Hematopoietic multipotent progenitor cell treated with erythropoietin and hydrocortisone succinate and interleukin-3 and kit ligand, for 15 days (in vitro differentiated cells): ENCODE measurements around the gene IFITM10.
"Not testable (repeated sequence)": the region's sequence is repeated elsewhere in the genome, so short reads cannot be mapped to it uniquely, and the experiment has no call there.

Source experiments
- DNase-seq: peaks from one replicate; pipeline ENCODE4 v3.0.0-alpha.2; 2015; ENCODE audit warnings: low spot score

Gene IFITM10

DNA sequence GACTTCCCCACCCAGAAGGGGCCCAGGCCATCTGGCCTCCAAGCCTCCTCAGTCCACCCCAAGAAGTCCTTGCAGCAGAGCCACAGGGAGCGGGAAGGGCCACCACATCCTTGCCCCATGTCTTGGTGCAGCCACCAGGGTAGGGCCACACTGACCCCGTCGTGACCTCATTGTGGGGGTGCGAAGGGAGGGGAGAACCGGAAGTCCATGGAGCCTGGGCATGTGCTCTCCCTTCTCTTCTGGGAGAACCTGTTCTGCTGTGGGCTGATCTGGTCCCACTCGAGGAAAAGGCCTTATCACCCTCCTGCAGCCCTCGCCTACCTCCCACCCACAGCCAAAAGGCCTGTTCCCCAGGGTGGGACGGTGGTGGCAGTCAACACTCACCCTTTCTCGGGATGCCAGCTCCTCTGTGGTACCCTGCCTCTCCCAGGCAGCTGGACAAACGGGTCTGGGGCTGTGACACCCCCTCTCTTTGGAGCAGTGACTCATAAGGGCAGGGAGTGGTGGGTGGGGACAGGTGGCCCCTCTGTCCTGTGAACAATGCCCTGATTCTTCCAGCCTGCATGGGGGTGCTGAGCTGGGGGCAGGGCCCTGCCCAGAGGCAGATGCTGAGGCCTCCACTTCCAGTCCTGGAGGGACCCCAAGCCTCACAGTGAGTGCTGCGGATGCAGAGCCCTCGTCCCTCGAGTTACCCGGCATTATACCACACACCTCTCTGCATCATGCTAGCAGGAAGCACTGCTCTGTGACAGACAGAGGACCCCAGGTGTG lies 27.9 kb upstream of the IFITM10 start:
- DNase-seq = peak; percentile 60

DNA sequence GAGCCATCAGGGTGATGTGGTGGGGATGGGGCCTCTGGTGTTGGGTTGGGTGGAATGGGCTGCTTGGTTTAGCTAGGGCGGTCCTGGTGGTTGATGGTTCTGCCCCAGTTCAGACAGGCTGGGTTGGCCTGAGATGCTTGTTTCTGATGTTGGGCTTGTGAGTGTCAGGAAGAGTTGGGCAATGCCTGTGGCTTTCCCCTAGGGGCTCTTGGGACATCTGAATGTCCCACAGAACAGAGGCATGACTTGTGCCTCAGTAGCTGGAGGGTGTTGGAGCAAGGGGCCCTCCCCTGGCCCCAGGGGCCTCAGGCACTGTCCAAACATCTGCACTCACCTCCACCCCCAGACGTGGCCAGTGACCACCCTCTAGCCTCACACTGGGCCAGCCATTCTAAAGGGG lies 27.3 kb upstream of the IFITM10 start:
- no peak for DNase-seq

GRCh38 chr11:1776944-1777715 lies 26.7 kb upstream of the IFITM10 start:
- DNase-seq = no peak

- DNase-seq = no peak
Measured at GRCh38 chr11:1776331-1776851, 26.0 kb upstream of the IFITM10 start.

DNA sequence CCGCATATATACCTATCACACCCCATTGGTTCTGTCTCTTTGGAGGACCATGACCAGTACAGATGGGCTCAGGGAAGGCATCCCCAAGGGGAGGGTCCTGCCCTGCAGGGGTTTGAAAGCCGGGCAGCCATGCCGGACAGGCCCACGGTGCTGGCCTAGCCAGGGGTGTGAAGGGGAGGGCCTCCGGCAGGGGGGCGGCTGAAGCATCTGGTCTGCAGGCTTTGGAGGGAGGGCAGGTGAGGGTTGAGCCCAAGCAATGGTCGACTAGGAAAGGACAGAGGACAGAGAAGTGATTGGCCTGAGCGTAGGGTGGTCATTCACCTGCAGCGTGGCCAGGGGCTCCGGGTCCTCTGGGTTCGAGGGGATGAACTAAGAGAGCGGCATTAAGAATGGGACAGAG lies 24.5 kb upstream of the IFITM10 start:
- no peak for DNase-seq

DNA sequence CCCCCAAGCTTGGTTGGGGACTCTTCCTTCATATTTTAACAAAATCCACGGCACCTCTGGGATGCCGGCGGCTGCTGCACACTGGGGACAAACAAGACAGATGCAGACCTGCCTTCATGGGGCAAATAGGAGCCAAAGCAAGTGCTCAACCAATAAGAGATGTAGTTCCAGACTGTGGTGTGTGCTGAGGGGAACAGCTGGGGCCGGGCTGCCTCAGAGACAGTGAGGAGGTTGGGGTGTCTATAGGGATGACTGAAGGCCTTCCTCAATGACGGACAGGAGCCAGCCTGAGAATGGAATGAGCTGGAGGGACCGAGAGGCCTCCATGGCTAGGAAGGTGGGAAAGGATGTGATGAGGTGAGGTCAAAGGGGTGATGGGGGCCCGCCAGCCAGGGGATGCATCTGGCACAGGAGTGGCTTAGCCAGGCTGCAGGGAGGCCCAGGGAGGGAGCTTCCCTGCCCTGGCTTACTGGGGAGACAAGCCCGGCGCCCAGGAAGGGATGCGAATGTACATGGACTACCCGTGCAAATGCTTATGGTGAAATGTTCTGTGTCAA lies 23.7 kb upstream of the IFITM10 start:
- DNase-seq = no peak

DNA sequence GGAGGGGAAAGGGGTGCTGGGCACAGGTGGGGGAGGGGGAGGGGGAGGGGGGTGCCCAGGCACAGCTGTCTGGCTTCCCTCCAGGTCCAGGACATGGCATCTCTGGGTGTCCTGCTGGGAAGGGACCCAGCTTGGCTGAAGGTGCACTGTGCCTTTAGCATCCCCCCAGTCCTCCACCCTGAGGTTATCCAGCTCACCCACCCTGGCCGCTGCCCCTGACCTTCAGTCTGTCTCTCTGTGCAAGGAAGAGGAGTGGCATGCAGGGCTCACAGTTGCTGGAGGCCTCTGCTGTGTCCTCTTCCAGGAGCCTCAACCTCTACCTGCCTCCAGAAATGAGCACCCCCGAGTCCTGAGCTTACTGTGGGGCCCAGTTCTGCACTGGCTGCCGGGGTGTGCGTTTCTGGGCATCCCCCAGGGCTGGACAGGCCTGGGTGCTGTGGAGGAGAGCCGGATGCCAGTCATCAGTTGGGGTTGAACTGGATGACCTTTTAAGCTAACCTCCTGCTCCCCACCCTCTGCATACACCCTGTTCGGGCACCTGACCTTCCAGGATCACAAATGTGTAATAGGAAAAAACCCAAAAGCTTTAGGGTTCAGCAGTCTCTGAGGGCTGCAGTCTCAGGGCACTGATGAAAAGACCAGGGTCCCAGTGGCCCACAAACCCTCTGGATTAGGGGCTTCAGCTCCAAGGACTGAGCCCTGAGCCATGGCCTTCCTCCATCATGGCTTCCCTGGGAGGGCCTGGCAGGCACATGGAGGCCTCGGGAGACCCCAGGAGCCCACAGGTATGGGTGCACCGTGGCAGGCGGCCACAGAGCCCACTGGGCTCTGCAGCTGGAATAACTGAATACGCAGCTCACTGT lies 23.0 kb upstream of the IFITM10 start:
- no peak for DNase-seq

DNA sequence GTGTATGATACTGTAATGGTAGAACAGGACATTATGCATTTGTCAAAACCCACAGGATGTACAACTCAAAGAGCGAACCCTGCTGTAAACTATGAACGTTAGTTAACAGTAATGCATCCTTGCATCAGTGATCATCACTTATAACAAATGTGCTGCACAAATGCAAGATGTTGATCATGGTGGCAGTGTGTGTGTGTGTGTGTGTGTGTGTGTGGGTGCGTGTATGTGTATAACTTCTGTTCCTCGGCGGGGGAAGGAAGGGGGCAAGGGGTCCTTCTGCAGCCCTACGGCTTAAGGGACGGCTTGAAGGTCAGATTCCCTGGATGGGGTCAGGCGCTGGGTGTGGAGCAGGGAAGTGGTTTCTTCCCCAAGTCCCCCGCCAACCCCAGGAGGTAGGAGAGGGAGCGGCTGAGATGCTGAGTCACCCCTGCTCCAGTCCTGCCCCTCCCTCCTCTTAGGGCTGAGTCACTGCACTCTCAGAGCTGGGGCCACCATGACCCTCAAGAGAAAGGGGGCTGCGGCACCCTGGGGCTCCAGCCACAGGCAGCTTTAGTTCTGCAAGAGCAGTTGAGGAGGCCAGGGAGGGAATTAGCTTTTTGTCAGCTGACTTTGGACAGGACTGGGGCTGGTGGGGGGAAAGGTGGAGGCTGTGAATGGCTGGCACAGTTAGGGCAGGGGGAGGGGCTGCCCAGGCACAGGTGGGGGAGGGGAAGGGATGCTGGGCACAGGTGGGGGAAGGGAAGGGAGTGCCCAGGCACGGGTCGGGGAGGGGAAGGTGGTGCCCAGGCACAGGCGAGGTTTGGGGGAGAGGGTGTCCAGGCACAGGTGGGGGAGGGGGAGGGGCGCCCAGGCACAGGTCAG lies 22.1 kb upstream of the IFITM10 start:
- DNase-seq = peak; percentile 90

GRCh38 chr11:1771700-1772099 lies 21.3 kb upstream of the IFITM10 start:
- DNase-seq = no peak

DNA sequence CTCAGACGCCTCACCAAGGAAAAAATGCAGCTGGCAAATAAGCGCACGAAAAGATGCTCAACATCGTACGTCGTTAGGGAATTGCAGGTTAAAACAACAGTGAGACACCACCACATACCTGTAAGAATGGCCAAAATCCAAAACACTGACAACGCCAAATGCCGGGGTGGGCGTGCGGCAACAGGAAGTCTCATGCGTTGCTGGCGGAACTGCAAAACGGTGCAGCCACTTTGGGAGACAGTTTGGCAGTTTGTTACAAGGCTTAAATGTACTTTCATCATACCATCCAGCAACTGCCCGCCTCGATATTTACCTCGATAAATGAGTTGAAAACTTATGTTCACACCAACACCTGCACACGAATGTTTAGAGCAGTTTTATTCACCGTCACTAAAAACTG lies 20.9 kb upstream of the IFITM10 start:
- no peak for DNase-seq

DNA sequence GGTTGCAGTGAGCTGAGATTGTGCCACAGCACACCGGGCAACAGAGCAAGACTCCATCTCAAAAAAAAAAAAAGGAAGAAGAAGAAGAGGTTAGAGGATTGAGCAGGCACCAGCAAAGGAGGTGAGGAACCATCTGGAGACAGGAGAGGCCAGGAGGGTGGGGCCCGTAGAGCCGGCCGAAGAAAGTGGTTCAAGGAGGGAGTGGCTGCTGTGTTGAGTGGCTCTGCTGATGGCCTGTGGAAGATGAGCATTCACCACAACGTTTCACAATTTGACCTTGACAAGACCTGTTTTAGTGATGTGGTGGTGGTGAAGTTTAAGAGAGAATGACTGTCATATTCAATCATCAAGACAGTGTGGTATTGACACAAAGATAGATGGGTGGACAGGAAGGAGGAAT lies 20.1 kb upstream of the IFITM10 start:
- DNase-seq = no peak

DNA sequence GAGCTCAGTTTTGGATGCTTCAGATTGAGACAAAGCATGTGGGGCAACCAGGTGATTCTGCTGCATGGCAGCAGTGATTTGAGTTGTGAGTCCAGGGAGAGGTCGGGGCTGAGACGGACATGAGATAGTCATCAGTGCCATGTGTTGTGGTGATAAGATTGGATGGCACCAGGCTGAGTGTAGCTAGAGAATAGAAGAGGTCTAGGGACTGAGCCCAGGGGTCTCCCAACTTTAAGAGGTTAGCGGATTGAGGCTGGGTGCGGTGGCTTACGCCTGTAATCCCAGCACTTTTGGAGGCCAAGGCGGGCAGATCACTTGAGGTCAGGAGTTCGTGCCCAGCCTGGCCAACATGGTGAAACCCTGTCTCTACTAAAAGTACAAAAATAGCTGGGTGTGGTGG lies 19.7 kb upstream of the IFITM10 start:
- no peak for DNase-seq

DNA sequence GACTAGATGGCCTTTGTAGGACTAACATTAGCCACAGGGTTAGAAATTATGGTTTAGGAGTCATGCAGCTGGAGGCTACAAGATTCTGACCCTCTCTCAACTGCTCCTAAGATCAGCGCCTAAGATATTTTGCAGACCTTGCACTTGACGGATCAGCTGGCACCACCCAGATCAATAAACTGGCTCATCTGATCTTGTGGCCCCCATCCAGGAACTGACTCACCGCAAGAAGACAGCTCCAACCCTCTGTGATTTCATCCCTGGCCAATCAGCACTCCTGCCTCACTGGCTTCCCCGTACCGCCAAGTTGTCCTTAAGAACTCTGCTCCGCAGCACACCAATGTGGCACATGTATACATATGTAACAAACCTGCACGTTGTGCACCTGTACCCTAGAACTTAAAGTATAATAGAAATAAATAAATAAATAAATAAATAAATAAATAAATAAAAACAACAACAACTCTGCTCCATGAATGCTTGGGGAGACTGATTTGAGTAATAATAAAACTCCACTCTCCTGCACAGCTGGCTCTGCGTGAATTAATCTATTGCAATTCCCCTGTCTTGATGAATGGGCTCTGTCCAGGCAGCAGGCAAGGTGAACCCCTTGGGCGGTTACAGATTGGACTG lies 19.0 kb upstream of the IFITM10 start:
- DNase-seq = not testable (repeated sequence)

- no peak for DNase-seq
Measured at GRCh38 chr11:1768141-1768469, 17.7 kb upstream of the IFITM10 start.

DNA sequence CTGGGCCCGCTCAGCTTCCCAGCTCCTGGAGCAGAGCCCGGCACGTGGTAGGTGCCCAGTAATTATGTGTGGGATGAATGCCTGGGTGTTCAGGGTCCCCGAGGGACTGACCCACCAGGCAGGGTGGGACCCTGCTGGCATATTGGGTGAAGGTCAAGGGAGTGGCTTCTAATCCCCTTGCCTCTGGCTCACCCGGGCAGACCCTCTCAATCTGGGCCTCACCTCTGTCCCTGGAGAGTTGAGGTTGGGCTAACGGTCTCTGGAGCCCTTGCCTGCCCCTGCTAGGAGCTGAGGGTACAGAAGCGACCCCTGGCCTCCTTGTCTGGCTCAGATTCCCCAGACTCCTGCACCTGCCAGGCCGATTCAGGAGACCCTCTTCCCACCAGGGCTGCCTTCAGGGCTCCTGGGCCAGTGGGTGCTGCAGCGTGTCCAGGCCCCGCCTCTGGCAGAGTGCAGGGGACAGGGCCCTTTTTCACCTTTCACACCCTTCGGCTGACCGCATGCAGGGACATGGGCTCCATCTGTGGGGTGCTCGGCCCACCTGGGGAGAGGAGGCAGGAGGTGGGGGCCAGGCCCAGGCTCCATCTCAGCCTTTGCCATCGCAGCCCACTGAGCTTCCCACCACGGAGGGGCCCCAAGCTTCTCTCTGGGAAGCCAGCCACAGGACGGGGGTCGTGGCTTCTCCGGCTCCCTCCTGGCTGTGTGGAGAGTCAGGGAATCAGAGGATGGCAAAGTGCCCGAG lies 17.2 kb upstream of the IFITM10 start:
- DNase-seq = no peak

- DNase-seq = no peak
Measured at GRCh38 chr11:1766719-1767398, 16.5 kb upstream of the IFITM10 start.

DNA sequence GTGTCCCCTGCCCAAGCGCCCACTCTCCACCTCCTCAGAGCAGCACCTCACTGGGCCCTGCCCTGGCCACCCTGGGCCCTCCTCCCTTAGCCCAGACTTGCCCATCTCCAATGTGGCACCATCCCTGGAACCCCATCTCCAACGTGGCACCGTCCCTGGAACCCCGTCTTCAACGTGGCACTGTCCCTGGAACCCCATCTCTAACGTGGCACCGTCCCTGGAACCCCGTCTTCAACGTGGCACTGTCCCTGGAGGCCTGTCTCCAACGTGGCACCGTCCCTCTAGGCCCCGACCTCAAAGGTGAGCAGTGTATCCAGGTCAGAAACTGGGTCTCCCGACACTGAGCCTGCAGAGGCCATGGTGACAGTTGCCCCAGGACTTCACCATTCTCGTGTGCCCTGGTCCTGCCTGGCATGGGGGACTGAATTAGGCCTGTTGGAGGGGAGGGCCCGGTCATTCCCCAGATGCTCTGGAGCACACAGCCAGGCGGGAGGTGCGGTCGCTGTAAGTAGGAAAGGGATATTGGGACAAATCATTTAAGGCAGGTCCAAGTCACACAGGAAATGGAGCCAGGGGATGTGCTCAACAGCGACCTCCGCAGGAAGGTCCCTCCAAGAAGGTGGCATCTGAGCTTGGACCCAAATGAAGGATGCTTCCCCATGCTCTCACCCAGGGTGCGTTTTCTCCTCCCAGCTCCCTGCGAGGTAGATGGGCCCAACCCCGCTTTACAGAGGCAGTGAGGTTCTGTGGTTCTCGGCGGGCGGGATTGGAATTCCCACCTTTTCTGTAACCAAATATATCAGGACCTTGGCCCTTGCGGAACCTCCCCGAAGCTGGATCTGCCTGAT lies 15.7 kb upstream of the IFITM10 start:
- no peak for DNase-seq
